DMS114 treated with DMSO at 0.1 percent for 48 hours (cell line): Measurements from ENCODE around the gene SOD1.

ENCODE experiments used
- DNase-seq: peaks from one replicate; lab custom pipeline; 2025; ENCODE audit not compliant: unreplicated experiment; lab: John Stamatoyannopoulos, UW

Gene SOD1

DNA sequence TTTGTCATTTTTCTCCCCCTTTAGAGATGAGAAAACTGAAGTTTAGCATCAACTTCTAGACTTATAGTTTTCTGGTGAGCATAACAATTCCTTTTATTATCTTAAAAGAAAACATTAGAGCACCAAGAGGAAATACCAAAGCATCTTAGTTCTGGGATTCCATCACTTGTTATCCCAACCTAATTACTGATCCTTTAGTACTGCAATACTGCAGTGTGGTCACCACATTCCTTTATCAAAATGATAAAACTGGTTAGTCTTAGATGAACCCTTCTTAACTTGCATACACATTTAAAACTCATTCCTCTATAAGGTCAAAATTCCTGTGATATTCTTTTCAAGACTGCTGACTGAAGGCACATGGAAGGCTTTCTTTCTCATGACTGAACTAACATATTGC is 23.1 kb downstream of the SOD1 start:
- no peak for DNase-seq

DNA sequence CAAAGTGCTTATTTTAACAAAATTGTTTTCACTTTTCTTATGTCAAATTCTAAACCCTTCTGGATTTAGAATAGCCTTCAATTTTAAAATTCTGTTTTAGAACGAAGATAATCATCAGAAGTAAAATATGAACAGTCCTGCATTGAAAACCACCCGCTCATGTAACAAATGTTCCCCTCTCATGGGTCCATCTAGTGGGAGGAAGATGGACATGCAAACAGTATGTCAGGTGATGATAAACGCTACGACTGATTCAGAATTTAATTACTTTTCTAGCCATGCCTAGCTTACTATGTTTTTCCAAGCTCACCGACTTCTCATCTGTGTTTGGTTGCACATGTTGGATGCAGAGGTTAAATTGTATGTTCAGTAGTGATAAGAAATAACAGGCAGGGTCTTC is 23.5 kb downstream of the SOD1 start:
- DNase-seq = no peak

- DNase-seq = no peak
Measured at GRCh38 chr21:31684918-31685317, 25.4 kb downstream of the SOD1 start.

DNA sequence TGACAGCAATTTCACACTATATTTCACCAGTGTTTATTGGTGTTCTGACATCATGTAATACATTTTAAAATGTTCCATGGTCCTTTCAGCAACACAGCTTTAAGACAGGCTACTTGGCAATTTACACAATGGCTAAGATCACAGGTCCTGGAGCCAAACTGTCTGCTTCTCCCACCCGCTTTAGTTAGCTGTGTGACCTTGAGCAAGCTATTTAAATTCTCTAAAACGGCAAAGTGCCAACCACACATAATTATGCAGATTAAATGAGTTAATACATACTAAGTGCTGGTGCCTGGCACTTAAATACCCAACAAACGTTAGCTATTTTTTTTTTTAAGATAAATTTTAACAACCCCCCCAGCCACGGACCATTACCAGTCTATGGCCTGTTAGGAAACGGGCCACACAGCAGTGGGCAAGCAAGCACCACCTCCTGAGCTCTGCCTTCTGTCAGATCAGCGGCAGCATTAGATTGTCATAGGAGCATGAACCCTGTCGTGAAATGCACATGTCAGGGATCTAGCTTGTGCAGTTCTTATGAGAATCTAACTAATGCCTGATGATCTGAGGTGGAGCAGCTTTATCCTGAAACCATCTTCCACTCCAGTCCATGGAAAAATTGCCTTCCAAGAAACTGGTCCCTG is 26.9 kb downstream of the SOD1 start:
- no peak for DNase-seq

- DNase-seq = no peak
Measured at GRCh38 chr21:31687108-31687507, 27.6 kb downstream of the SOD1 start.

- no peak for DNase-seq
Measured at GRCh38 chr21:31688603-31689368, 29.3 kb downstream of the SOD1 start.

- DNase-seq = no peak
Measured at GRCh38 chr21:31693222-31693621, 33.7 kb downstream of the SOD1 start.

DNA sequence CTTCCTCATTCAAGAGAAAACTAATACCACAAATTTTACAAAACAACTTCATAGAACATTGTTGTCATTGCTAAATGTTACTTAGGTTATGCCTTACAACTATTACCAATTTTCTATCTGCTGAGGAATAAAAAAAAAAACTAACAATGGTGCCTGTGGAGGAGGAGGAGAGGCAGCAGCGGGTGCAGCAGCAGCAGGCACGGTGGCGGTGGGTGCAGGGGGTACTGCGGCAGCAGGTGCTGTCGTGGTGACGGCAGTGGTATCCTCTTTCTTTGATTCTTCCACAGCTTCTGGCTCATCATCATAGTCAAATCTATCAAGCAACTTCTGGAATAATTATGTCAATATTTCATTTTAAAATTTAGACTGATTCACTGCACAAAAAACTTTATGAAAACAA is 36.9 kb downstream of the SOD1 start:
- DNase-seq = no peak

DNA sequence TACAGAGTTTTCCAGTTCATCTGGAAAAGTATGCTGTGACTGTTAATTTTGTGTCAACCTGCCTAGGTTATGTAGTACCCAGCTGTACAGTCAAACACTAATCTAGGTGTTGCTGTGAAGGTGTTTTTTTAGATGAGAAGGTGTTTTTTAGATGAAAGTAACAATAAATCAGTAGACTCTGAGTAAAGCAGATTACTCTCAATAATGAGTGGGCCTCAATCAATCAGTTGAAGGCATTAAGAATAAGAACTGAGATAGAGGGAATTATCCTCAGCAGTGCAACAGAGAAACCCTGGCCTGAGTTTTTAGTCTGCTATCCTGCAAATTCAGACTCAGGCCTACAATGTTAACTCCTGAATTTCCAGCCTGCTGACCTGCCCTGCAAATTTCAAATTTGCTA is 39.0 kb downstream of the SOD1 start:
- DNase-seq = no peak

GRCh38 chr21:31700040-31700439 is 40.5 kb downstream of the SOD1 start:
- DNase-seq = no peak

DNA sequence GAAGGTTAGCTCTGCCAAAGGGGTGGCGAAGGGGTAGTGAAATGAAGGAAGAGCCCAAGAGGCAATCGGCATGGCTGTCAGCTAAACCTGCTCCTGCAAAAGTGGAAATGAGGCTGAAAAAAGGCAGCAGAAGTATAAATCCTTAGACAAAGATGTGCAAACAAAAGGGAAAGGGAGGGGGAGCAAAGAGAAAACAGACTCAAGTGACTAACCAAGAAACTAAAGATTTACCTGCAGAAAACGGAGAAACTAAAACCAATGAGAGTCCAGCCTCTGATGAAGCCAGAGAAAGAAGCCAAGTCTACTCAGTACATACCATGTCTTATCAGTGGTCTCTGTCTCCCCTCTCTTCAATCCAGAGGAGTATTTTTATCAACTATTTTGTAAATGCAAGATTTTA is 47.1 kb downstream of the SOD1 start:
- DNase-seq = no peak

DNA sequence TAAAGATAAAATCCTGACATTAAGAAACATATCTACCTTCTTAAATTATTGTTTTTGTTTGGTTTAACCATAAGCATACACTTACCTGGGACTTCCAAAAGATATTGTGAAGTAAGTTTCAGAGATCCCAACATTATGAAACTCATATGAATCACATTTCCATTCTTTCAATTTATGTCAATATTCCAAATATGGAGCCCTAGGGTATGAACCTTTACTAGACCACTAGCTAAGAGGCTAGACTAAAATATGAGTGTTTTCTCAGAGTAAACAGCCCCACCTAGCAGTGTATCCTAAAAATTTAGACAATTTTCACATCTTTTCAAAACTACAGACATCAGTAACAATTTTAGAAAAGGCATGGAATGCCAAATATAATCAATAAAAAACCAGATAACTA is 48.0 kb downstream of the SOD1 start:
- DNase-seq = no peak

- no peak for DNase-seq
Measured at GRCh38 chr21:31708541-31708940, 49.0 kb downstream of the SOD1 start.

GRCh38 chr21:31710586-31710985 is 51.1 kb downstream of the SOD1 start:
- DNase-seq = no peak

- DNase-seq = no peak
Measured at GRCh38 chr21:31711326-31711725, 51.8 kb downstream of the SOD1 start.

DNA sequence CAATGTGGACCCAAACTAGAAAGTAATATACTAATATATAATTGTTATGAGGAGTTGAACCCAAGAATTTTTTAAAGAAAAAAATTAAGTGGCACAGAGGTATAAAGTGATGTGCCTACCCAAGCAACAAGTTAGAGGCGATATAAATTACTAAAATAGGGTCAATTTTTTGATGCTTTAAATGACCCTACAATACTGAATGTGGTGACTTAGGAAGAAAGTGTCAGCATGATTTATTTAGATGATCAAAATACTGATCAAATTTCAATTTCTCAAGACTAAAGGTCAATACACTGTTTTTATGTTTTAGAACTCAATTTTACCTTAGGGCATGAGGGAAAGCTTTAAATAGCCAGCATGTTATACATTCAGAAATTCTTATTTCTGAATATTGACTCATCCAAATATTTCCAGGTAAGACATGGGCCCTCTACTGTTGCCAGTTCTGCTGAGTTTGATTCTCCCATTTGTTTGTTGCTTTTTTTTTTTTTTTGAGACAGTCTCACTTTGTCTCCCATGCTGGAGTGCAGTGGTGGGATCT is 52.3 kb downstream of the SOD1 start:
- DNase-seq = no peak

DNA sequence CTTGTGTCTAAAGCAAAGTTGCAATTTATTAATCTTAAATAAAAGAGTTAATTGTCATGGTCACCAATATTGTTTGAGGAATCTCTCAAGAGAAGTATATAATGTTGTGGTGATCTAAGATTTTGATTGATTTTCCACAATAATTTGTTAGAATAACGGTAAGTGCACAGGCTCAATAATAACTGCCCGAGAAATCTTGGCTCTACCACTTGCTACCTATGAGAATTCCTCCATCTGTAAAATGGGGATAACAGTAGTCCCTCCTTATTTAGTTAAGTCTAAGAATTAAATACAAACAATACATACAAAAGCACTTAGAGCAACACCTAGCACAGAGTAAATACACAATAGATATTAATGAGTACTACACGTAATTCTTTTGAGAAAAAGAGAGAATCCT is 53.6 kb downstream of the SOD1 start:
- DNase-seq = no peak

DNA sequence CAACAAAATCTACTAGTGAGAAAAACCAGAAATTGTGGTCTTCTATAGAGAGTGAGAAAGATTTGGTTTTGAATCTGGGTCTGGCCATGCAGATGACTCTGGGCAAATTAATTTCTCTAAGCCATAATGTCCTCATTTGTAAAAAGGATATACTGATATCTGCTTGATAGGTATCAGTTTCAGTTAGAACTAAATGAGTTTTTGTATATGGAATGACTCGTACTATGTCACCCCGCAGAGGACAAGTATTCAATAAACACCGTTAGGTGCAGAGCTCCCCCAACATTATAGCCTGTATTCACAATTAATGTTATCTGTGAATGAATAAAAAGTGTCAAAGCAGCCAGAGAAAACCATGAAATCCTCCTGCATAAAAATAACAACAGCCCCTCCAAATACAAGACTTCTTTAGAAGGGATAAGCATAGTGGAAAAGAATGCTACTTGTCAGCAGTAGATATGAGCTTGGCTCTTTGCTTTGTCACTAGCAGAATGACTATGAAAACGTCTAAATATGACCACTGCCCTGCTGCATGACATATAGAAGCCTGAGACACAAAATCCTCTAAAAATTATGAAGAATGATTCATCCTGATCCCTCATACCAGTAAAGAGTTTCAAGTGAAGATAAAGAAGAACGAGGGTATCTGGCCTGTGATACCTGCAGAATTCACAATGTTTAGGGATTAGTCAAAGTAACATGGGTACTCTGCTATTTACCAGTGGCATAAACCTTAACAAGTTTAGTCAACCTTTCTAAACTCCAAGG is 54.7 kb downstream of the SOD1 start:
- no peak for DNase-seq

DNA sequence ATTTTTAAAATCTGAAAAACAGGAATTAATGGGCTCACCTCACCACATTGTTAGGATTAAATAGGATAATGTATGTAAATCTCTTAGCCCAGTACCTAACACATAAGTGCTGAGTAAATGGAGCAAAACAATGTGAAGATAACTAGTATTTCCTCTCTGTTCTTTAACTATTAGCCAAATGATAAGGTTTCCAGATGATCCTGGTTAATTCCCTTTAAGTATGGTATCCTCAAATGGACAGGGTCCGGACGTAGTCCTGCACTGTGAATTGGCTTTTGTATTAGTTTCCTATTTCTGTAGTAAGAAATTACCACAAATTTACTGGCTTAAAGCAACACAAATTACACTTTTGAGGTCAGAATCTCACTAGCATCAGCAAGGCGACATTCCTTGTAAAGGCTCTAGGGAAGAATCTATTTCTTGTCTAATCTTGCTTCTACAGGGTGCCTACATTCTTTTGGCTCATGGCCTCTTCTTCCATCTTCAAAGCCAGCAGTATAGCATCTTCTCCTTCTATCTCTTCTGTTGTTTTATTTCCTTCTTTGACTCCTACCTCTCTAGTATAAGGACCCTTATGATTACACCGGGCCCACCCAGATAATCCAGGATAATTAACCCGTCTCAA is 55.4 kb downstream of the SOD1 start:
- DNase-seq = no peak

DNA sequence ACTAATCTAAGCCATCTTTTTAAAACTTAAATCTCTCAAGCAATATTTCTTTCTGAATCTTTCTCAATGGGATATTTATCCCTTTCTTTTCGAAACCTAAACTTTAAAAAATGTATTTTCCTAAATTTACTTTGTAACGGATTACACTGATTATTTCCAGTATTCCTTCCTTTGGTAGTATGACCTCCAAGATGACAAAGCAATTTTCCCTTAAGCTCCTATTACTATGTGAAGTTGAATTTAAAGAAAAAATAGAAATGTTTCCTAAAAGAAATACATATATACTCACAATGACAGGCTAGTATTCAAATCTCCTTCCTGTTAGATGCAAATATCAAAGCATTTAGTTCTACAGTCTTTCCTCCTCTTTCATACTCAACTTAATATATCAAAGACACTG is 56.6 kb downstream of the SOD1 start:
- no peak for DNase-seq
